ENCODE results near the gene HNRNPAB.
"Not testable (repeated sequence)": the region's sequence is repeated elsewhere in the genome, so short reads cannot be mapped to it uniquely, and the experiment has no call there.

HNRNPAB gene

DNA sequence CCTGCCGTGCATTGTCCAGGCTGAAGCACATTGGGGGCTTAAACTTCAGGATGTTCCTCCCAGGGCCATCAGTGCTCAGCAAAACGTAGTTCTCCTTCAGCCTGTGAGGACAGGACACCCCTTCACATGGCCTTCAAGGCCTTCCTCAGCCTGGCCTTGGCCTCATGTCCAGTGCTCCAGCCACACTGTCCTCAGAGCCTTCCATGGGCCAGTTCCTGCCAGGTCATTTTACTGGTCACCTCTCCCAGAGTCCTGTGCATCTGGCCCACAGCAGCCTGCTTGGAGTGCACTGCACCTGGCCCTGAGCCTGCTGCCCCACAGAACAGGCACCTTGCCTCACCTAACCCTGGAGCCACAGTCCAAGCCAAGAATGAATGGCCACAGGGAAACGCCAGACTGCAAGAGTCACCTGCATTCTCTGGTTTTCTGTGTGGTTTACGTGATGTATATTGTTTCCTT, 8.7 kb downstream of the HNRNPAB start:
- DNase-seq = no peak

DNA sequence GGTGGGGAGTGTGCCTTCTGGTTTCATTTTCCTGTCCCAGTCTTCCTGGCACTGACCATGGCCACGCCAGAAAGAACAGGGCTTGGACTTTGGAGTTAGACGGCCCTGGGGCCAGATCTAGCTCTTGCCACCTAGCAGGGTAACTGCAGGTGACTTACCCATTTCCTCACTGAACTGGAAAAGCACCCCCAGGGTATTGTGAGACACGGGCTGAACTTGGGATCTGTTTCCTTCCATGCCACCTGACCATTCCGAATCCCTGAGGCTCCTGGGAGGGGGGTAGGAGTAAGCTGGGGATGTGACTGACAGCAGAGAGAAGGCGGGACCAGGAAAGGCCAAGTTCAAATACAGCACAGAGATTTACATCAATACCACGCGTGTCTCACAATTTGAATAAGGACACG, 9.4 kb downstream of the HNRNPAB start:
- DNase-seq = no peak

DNA sequence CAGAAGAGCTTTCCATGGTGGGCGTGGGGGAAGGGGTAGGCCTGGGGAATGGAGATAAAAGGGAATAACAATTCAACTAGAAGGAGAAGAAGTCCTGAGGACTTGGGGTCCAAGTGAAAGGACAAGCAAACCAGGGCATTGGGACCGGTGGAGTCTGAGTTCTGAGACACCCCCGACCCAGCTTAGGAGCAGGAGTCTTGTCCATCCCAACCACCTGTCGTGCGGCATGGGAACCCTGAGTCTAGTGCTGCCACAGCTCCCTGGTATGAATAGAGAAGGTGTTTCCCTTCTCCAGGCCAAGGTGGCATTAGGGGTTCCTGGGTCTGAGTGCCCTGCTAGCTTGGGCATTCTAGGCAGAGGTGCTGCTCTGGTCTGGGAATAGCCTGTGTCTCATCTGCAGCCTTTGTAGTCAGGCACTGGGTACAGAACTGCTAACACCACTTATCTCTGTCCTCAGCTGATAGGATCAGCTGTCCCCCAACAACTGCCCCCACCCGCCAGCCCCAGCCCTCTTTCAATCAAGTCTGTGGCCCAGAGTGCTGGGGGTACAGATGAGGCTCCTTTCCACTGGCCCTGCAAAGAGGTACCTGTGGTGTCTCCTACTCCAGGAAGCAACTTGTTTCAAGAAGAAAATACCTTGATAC, 9.9 kb downstream of the HNRNPAB start:
- no peak for DNase-seq

DNA sequence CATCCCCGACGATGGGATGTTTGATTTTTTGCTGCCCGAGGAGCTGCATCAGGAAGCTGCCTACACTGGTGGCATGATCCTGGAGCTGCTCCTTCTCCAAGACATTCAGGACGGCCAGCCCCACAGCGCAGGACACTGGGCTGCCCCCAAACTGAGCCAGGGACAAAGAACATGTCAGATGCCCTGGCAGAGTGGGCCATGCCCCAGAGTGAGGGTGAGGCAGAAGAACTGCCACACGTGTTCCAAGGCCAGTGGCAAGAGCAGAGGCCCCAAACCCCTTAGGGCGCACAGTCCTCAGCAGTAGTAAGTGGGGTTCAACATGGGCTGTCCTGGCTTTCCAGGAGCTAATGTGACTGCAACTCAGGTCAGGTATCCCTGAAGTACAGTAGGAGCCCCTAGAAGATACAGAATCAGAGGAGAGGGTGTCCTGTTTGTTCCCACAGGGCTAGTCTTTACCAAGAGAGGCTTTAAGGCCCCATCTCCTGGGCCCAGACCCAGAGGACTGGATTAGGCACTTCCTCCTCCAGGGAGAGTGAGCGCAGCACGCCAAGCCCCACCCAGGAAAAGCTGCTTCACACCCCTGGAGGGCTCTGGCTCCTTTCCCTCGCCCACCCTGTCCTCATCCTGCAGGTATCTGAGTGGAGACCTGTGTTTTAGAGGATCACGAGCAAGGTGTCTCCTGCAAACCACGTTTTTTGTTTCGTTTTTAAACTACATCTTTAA, 11.1 kb downstream of the HNRNPAB start:
- DNase-seq = no peak

DNA sequence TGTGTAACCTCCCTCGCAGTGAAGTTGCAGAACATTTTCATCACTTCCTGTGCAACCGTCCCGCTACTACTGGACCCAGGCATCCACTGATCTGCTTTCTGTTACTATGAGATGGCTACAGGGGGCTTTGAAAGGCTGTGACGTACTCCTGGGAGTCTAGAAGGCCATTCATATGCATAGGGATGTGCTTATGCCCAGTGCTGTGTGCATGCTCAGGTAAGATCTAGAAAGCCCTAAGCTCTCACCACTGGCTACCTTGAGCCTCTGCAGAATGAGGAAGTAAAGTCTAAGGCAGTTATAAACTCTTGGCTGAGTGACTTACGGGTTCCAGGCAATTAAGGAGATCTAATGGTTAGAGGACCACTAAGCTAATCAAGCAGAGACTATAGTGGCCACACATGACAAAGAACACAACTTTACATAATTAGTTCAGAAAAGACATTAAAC, 11.8 kb downstream of the HNRNPAB start:
- DNase-seq = no peak

DNA sequence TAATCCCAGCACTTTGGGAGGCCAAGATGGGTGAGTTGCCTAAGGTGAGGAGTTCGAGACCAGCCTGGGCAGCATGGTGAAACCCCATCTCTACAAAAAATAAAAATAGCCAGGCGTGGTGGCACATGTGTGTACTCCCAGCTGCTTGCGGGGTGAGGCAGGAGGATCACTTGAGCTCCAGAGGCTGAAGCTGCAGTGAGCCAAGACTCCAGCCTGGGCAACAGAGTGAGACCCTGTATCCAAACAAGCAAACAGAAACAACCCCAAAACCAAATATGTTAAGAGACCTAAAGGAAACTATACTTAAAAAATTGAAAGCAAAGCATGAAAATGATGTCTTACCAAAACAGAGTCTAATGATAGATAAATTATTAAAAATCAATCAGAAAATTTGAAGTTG, 12.4 kb downstream of the HNRNPAB start:
- no peak for DNase-seq

DNA sequence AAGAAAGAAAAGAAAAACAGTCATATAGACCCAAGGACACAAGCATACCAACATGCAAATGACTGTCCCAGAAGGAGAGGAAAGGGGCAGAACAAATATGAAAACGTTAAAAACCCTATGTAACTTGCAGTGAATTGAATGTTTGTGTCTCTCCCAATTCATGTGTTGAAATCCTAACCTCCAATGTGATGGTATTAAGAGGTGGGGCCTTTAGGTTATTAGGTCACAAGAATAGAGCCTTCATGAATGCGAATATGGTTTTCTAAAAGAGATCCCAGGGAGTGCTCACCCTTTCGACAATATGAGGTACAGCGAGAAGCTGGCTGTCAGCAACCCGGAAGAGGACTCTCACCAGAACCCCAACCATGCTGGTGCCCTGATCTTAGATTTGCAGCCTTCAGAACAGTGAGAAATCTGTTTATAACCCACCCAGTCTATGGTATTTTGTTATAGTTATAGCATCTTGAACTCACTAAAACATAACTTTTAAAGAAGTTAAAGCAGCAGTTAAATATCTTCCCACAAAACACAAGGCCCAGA, 14.0 kb downstream of the HNRNPAB start:
- DNase-seq = no peak

DNA sequence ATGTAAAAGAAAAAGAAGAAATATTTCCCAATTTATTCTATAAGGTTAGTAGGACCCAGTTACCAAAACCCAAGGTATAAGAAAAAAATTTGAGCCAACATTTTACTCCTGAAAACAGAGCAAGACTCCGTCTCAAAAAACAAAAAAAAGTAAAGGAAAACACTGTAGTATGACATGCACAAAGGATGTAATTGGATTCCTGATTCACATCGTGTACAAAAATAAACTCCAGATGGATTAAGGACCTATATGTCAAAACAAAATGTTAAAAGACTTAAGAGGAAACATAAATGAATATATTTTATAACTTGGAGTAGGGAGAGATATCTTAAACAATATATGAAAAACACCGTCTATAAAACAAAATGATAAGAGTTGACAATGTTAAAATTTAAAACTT, 14.5 kb downstream of the HNRNPAB start:
- no peak for DNase-seq

DNA sequence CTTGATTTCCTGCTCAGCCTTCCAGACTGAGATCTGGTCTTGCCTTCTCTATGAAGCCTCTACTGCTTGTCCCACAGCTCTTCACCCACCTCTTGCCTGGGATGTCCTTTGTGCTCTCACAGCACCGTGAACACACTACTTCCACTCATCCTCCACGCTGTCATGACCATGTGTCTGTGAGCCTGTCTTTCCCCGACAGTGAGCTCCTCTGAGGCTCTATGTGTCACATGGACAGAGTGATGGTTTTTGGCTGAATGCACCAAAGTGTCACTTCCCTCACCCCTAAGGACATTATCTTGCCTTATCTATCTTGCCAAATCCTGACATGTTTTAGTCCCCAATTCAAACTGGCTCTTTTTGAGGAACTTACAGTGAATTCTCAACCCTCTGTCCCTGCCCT, 16.9 kb downstream of the HNRNPAB start:
- DNase-seq = no peak

DNA sequence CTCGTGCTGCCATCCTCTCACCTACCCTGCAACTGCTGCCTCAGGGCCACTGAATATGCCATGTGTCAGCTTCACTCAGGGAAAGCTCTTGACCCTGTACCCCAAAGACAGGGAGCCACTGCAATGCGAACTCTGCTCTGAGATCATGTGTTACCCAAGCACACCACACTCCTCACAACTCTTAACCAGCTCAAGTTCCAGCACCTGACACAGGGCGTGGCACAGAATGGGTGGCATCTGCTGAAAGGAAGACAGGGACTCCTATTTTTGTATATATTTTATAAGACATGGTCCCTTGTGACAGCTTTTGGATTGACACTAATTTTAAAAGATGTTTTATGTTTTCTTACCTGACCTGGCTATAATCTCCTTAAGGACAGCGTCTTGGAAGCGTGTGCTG, 17.5 kb downstream of the HNRNPAB start:
- DNase-seq = no peak

DNA sequence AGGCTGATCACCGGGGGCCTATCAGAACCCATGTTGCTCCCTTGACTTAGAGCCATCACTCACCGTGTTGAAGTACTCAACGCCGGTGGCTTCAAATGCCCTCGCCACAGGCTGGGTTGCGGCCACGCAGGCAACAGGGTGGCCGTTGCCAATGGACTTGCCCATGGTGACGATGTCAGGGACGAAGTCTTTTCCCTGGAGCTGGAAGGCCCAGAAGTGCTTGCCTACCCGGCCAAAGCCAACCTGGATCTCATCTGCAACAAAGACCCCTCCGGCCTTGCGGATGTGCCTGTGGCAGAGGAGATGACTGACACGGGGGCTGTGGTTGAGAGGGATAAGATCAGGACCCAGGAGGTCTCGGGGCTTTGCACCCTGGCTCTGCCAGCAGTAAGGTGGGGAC, 18.0 kb downstream of the HNRNPAB start:
- DNase-seq = no peak

DNA sequence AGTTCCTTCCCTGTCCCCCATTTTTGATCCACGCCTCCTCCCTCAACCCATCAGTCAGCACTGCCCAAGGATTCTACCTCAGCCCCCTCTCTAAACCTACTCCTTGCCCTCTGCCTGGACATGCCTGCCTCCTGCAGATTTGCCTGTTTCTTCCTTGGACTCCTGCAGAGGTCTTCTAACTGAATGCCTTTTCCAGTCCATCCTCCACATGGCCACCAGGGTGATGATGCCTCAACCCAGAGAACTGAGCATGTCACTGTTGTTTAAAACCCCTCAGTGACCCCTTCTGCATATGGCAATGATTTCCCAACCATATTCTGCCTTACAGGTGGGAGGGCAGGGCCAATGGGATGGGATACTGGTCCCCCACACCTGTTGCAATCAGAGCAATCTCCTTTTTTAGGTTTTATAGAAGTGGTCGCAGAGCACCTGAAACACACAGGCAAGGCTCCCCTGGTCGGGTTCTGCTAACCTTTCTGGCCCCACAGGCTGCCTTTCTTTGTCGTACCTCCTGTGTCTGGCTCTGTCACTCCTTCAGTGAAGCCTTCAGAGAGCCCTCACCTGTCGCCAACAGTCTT, 19.0 kb downstream of the HNRNPAB start:
- DNase-seq = no peak

DNA sequence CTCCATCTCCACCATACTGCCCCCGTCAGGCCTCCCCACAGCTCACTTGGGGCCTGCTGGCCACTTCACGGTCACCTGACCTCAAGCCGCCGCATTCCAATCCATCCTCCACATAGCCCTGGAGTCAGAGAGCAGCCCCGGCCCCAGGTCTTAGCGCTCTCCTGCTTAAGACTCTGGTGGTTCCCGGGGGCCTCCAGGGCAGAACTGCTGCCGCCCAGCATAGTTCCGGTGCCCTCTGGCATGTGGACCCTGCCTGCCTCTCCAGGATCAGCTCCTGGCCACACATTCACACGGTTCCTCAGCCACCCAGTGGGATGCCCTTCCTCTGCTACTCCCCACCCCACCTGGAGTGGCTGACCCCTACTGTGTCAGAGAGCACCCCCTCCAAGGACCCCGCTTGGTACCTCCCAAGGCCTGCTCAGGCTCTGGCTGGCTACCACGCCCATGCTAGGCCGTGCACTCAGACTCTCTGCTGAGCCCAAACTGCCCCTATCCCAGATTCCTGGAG, 19.5 kb downstream of the HNRNPAB start:
- no peak for DNase-seq

DNA sequence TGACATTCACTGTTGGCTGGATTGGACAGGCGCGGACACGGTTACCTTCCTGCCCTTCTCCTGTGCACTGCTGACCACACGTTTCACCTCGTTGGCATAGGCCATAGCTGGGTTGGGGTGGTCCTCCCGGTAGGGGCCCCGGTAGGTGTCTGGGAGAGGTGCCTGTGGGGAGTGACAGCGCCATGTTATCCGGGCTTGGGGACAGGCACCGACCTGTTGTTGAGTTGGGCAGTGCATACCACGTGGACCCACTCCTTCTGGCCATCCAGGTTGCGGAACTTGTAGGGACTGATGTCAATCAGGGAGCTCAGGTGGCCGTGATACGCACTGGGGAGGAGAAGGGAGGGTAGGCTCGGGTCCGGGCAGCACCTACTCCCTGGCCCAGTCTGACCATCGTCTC, 20.1 kb downstream of the HNRNPAB start:
- no peak for DNase-seq

DNA sequence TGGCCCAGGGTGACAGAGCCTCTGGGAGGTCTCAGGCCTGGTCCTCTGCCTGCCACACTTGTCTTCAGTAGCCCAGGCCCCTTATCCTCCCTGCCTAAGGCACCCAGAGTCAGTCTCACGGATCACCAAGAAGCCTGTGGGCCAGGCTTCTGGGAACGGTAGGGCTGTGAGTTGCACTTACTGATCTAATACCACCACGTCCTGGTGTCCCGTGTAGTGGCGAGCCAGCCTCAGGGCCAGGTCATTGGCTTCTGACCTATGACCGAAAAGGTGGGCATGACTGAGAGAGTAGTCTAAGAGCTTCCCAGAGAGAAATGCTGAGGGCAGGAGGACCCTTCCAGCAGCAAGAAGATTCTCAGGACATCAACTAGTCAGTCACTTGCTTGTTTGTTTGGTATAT, 20.8 kb downstream of the HNRNPAB start:
- DNase-seq = no peak

DNA sequence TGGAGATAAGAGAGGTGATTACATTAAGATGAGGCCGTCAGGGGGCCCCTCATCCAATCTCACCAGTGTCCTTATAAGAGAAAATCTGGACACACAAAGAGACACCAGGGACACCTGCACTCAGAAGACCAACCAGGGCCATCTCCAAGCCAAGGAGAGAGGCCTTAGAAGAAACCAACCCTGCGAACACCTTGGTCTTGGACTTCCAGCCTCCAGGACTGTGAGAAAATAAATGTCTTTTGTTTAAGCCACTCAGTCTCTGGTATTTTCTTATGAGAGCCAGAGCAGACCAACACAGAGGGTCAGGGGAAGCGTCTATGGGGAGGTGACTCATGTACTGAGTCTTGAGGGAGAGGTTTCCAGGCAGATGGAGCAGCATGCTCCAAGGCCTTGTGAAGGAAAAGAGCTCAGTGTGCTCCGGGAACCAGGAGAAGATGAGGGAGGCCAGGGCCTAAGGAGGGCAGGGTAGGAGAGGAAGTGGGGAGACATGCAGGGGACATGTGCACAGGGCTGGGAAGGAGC, 22.9 kb downstream of the HNRNPAB start:
- no peak for DNase-seq

DNA sequence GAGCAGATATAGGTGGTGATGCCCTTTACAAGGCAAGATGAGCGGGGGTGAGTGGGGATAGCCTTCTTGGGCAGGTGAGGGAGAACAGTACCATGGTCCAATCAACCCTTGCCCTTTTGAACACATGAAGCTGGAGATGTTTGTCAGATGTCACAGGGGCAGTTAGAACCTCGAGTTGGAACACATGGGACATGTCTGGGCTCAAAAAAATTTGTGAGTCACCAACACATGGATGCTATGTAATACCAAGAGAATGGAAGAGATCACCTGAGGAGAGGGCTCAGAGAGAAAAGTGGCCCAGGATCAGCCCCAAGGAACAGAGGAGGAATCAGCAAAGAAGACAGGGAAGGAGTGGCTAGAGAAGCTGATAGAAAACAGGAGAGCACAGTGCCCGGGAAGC, 23.6 kb downstream of the HNRNPAB start:
- DNase-seq = no peak

DNA sequence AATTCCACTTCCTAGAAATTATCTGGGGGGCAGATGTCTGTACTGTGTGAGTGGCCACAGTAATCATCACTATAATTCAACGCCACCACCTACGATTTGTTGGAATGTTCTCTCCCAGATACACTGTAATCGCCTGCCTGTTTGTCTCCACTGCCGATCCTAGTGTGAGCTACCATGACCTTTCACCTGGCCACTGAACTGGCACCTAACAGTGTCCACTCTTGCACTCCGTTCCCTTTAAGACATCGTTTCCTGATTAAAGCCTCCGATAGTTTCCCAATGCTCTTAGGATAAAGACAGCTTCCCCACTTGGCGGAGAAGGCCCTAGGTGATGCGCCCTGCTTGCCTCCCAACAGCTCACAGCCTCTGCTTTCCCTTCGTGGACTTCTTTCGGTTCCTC, 24.3 kb downstream of the HNRNPAB start:
- no peak for DNase-seq

DNA sequence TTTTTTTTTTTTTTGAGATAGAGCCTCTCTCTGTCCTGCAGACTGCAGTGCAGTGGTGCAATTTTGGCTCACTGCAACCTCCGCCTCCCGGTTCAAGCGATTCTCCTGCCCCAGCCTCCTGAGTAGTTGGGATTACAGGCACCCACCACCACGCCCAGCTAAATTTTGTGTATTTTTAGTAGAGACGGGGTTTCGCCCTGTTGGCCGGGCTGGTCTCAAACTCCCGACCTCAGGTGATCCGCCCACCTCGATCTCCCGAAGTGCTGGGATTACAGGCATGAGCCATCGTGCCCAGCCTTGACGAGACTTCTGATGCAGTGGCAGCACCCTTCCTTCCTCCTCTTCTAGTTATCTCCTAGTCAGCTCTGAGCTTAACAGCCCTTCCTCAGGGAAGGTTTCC, 24.8 kb downstream of the HNRNPAB start:
- DNase-seq = not testable (repeated sequence)

DNA sequence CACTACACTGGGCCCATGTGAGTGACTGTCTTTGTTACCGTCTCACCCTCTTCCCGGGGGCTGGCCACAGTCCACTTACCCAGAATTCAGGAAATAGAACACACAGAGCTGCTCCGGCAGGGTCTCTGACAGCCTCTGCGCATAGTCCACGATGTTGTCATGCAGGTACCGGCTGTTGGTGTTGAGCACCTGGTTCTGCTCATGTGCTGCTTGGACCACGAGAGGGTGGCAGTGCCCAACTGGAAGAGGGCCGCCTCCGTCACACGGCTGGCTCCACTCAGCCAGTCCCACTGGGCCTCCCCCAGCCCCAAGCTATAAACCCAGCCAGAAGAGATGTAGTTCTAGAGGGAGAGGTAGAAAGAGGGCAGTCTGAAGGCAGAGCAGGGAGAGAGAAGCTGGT, 25.5 kb downstream of the HNRNPAB start:
- no peak for DNase-seq

DNA sequence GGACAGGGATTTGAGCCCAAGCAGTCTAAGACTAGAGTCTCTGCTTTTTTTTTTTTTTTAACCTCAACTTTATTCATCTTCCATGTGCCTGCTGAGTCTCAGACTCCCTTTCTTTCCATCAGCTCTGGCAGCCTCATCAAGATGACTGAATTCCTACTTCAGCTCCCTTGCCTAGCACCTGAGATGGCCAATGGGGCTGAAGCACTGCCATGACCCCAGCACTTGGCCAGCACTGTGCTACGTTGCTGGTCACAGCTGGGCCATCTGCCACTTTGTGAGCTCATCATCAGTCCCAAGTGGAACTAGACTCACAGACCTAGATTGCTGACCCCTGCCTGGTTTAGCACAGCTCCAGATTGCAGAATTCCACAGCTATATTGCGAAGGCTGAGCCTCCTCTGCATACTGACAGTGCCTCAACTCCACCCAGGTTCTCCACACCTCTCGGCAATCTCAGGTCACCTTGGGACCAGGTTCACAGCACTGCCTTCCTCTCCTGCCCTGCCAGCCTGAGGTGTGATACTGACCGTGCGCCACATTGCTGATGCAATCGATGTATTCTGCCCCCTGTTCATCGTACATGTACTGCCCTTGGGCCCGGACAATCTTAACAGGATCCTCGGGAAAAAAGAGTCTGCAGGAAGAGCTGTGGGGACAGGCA, 26.7 kb downstream of the HNRNPAB start:
- no peak for DNase-seq

DNA sequence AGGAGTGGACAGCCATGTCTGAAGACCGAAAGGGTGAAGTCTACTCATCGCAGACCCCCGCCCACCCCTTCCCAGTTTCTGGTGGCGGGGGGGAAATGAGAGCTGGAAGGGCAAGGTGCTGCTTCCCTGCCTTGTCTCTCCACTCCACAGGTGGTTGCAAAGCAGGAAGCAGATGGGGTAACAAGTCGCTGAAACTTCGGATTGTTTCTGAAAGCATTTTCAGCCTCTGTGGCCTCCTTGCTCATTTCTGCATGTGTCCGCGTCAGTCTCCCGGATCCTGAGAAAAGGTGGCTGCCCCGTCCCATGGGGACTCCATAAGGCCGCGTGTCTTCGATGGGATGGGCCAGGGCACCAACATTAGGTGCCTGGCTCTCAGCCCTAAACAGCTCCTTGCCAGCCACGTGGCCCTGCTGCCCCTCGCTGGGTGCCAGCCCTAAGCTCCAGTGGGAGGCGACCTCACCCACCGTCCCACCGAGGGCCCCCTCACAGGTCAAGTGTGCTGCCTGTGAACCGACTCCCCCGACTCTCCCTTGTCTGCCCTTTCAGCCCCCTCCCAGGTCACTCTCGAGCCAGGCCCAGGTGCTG, 27.3 kb downstream of the HNRNPAB start:
- no peak for DNase-seq

All from NCI-H146 (cell line).